Fibroblast of skin of left biceps (primary cell): ENCODE measurements around the gene STAT5B.

Experiments used
- DNase-seq, 2 experiments: peaks; one replicate each; pipeline ENCODE4 v3.0.0-alpha.2; 2013; ENCODE audit warnings: low read depth in 2 of 2

The STAT5B gene

DNA sequence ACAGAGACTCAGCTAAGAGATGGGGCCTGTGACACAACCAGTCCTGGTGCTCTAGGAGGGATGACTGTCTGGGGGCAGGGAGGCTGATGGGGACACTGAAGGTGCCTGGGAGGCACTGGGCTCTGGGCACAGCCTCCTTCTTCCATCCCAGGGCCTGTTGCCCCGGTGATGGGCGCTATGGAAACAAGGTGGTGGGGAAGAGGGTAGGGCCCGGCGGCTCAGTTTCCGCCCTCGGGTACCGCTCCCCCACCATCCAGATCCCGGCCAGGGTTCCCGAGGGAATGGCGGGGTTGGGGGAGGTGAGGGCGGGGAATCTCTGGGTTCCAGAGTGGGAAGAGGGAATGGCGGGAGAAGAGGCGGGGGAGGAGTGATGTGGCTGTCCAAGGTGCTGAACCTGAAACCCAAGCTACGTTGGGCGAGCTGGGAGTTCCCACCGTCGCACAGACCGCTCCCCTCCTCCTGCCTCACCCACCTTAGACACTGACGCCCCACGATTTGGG is 96.2 kb downstream of the STAT5B start:
- no peak for DNase-seq

DNA sequence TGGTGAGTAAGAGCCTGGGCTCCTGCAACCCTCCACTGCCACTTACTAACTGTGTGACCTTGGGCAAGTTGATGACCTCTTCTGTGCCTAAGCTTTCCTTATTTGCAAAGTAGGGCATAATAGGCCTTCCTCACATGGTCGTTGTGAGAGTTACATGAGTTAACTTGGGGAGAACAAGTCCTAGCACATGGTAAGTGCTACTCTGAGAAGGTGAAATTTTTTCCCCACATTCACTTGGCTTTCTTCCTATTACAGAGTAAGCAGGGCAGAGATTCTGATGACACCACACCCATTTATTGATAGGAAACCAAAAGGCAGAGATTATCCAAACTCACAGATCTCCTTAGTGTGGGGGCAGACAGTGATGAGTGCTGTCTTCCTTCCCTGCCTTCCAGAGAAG is 96.9 kb downstream of the STAT5B start:
- no peak for DNase-seq

DNA sequence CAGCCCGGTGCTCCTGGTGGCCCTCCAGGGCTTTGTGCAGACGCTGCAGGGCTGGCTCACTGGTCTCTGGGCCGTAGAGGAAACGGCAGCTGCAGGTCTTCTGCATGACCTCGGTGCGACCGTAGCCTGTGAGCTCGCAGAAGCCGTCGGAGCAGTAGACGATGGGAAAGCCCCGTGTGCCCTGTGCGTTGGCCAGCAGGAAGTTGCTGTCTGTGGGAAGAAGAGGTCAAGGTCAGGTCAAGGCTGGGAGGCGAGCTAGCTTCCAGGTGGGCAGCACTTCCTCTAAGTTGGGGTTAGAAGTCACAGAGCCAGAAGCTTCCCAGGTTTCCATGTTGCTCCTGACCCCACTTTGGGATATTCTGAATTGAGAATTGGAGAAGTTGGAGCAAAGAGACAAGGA is 97.4 kb downstream of the STAT5B start:
- no peak for DNase-seq

DNA sequence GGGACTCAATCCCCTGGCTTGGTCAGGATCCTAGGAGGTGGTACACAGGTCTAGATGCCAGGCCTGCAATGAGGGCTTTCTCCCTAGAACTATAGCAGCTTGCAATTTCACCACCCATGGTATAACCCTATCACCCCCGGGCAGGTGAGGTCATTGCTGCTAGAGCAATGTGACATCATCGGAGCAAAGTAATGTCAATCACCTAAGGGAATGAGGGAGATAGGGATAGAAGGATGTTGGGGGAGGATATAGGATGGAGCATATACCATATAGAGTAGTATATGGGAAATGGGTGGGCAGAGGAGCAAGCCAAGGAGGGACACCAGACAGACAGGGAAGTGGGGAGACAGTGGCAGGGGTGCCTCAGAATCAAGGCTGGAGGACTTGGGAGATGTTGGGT is 98.5 kb downstream of the STAT5B start:
- DNase-seq, result no peak

GRCh38 chr17:42174126-42174783 is 101.9 kb downstream of the STAT5B start:
- DNase-seq, result no peak

GRCh38 chr17:42171831-42172230 is 104.4 kb downstream of the STAT5B start:
- no peak for DNase-seq

- no peak for DNase-seq
Measured at GRCh38 chr17:42169351-42169750, 106.8 kb downstream of the STAT5B start.

DNA sequence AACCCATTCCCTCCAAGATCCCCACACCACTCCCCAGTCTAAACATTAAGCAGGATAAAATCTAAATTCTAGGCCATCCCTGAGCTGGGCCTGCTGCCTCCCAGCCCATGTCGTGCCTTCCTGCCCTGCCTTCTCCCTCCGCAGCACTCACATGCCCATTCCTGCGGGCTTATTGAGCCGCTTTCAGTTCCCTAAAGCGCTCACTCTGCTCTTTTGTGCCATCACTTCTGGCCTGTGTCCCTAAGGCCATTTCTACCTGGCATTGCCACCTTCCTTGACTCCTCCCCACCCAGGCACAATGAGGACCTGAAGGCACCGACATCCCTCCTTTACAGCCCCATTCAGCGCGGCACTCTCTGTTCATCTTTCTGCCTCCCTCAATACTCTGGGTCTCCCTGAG is 108.4 kb downstream of the STAT5B start:
- DNase-seq, result no peak

DNA sequence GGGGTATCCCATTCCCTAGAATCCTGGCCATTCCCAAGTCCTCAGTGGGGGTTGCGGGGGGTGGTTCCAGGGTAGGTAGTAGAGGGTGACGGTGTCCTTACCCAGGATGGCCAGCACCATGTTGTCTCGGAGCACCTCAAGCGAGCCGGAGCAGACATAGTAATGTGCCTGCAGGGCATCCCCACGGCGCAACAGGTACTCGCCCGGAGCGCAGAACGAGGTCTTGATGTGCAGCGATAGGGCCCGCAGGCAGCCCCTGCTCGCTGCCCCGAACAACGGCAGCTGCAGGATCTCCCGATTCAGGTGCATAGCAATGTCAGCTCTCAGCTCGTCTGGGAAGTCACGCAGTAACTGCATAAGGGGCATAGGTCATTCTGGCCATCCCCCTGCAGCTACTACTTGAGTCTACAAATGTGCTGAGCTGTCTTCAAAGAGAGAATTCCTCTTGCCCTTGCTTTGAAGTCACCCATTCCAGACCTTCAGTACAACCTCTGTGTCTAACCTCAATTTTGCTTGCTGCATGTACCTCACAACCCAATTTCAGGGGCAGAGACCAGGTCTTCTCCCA is 109.9 kb downstream of the STAT5B start:
- DNase-seq, result no peak

DNA sequence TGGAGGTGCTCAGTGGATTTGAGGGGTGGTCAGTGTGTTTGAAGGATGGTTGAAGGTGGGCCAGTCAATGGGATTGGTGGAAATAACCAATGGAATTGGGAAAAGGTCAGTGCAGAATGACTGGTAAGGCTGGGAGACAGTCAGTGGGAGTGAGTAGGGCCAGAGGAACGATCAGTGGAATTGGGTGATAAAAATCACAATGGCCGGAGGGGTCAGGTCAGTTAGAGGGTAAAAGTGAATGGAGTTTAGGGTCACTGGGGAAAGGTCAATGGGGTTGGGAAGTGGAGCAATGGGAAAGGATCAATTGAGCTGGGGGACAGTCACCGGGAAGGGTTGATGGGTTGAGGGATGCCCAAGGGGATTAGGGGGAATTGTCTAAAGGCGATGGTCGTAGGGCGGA is 110.4 kb downstream of the STAT5B start:
- no peak for DNase-seq

DNA sequence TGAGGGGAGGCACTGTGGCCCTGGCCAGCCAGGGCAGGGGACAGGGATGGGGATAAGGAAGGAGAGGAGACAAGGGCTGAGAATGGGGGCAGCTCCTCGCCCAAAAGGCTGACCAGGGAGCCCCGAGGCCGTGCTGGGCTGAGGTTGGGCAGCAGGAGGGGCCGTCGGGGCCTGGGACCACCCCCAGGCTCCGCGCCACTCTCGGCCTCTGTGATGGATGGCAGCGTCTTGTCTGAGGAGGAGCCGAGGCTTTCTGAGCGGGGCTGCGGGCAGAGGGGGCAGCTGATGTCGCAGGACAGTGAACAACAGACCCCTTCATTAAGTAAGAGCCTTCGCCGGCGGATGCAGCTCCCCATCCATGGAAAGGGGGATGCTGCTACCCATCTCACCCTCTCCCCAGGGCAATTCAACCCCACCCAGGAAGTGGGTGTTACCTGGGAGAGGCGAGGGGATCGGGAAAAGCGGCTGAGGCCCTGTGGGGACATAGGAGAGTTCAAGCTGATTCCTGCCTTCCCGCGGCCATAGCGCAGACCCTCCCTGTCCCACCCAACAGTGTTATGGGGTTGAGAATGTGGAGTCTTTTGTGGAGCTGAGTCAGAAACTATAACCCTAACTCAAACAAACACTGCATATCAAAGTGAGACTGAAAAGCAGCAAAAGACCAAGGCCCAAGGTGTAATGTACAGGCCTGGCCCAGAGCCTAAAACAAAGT is 112.3 kb downstream of the STAT5B start:
- DNase-seq, result no peak

DNA sequence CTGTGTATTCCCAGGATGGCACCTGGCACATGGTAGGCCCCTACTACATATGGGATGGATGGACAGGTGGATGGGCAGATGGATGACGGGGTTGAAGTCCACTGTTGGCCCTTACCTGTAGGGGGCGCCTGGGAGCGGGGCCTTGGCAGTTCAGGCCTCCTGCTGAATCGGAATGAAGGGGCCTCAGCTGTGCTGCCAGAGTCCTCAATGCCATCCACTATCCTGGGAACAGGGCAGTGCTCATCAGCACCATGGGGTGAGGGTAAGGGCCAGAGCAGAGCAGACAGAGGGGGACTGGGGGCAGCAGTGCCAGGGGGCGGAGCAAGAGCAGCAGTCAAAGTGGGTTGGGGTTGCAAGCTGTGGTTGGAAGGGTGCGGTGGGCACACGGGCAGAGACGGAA is 113.1 kb downstream of the STAT5B start:
- DNase-seq, result no peak

GRCh38 chr17:42160531-42160910 is 115.7 kb downstream of the STAT5B start:
- DNase-seq, result no peak

- DNase-seq, result no peak
Measured at GRCh38 chr17:42159796-42160530, 116.2 kb downstream of the STAT5B start.

DNA sequence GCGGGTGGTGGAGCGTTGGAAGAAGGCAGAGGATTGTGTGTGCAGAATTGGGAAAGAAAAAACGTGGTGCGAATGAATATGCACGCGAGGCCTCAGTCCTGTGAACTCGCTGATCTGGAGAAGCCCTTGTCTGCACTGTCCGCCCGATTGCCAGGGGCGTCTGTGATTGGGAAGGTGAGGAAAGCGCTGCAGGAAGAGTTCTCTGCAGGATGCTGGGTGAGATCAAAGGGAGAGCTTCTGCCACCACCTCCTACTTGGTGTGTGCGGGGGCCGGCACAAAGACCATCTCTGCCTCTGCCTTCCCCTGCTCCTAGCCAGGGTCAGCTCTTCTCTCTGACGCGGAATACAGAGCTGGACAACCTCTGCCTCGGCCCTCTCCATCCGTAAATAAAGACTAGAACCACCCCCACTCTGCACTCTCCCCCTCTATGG is 120.6 kb downstream of the STAT5B start:
- no peak for DNase-seq

DNA sequence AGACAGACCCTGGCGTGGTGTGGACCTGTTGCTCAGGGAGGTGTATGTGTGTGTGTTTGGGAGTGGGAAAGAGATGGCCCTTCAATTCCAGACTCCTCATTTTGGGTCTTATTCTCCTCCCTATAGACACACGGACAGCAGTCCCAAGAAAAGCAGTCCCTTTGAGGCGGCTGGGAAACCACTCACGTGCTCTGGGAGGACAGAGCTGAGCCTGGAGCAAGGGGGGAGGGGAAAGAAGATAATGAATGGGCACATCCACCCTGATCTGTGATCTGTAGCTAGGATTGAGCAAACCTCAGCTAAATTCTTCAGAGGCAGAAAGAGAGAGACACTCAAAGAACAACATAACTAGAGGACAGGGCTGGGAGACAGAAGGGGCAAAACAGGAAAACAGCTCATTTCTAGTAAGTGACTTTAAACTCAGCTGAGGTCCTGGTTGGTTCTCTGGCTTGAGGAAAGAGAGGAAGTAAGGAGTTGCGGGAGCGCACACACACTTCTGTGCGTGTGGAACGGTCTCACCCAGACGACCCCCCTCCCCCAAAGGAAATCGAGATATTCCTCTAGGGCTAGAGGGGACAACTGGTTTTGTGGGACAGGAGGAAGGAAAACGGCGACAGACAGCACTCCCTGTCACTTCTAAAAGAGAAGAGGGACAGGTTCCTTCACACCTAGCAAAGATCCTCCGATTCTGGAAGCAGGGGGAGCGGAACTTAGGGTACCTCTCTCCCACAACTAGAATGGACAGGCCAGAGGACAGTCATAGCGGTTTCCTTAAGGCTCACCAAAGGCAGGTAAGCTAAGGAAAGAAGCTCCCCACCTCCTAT is 122.1 kb downstream of the STAT5B start:
- DNase-seq, result no peak
